Uterus (tissue), 2 donors: ENCODE measurements around the gene CPN1.

Experiments
- POLR2A ChIP-seq, 2 donors: fragments of 450-650 bp; IDR thresholded peaks; one replicate each; pipeline ENCODE4 v1.6.1; 2016; ENCODE audit warnings: antibody characterized with exemption in 2 of 2, mild to moderate bottlenecking in 1 of 2, moderate library complexity in 1 of 2
- TF ChIP-seq, protein P1 (sequence below), 4 experiments: fragments of 200-600 bp in 2 of 4; fragments of 450-650 bp in 2 of 4; sonication (generic) in 2 of 4; IDR thresholded peaks; one replicate each; pipeline ENCODE4 v1.5.1; 2016 to 2019; ENCODE audit warnings: antibody characterized with exemption in 4 of 4, mild to moderate bottlenecking in 2 of 4, moderate library complexity in 1 of 4

DNA sequence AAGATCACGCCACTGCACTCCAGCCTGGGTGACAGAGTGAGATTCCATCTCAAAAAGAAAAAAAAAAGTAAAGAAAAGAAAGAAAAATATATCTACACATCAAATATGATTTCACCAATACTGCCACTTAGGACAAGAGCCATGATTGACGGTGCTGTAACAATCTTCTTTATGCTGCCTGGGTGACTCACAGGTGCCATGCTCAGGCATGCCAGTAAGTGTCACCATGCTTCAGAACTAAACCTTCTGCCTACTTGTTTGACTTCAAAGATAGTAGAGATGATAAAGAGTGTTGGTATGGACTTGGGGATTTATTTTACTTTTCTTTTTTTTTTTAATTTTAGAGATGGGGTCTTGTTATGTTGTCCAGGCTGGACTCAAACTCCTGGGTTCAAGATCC is 38.3 kb downstream of the CPN1 start:
- TF ChIP-seq, protein P1, sequence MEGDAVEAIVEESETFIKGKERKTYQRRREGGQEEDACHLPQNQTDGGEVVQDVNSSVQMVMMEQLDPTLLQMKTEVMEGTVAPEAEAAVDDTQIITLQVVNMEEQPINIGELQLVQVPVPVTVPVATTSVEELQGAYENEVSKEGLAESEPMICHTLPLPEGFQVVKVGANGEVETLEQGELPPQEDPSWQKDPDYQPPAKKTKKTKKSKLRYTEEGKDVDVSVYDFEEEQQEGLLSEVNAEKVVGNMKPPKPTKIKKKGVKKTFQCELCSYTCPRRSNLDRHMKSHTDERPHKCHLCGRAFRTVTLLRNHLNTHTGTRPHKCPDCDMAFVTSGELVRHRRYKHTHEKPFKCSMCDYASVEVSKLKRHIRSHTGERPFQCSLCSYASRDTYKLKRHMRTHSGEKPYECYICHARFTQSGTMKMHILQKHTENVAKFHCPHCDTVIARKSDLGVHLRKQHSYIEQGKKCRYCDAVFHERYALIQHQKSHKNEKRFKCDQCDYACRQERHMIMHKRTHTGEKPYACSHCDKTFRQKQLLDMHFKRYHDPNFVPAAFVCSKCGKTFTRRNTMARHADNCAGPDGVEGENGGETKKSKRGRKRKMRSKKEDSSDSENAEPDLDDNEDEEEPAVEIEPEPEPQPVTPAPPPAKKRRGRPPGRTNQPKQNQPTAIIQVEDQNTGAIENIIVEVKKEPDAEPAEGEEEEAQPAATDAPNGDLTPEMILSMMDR (IDR thresholded peaks at IDR 0.05), result no peak
- no peak for TF ChIP-seq POLR2A (IDR thresholded peaks at IDR 0.05)
